PC-9 (cell line): ENCODE results near the gene RFX8.

Experiments
- EZH2 ChIP-seq: fragments of 200-600 bp; sonication (generic); IDR thresholded peaks from 2 replicates; pipeline ENCODE4 v1.8.0; 2017; ENCODE audit warnings: antibody characterized with exemption, low read depth
- TF ChIP-seq, protein P1 (sequence below): fragments of 200-600 bp; sonication (generic); conservative IDR thresholded peaks from 2 replicates; pipeline ENCODE4 v1.6.1; 2017; ENCODE audit warnings: mixed run types, antibody characterized with exemption, mild to moderate bottlenecking, moderate library complexity

GRCh38 chr2:101398116-101398821 is 76.6 kb downstream of the RFX8 start:
- TF ChIP-seq, protein P1, sequence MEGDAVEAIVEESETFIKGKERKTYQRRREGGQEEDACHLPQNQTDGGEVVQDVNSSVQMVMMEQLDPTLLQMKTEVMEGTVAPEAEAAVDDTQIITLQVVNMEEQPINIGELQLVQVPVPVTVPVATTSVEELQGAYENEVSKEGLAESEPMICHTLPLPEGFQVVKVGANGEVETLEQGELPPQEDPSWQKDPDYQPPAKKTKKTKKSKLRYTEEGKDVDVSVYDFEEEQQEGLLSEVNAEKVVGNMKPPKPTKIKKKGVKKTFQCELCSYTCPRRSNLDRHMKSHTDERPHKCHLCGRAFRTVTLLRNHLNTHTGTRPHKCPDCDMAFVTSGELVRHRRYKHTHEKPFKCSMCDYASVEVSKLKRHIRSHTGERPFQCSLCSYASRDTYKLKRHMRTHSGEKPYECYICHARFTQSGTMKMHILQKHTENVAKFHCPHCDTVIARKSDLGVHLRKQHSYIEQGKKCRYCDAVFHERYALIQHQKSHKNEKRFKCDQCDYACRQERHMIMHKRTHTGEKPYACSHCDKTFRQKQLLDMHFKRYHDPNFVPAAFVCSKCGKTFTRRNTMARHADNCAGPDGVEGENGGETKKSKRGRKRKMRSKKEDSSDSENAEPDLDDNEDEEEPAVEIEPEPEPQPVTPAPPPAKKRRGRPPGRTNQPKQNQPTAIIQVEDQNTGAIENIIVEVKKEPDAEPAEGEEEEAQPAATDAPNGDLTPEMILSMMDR: no peak
- no peak for TF ChIP-seq EZH2
